ENCODE results near the gene GTPBP3. TPM values are rescaled to one million over a fixed set of nuclear protein-coding genes. Genes with fewer than 3 reads are reported as not detected.

GTPBP3 gene
- total RNA-seq, 2 experiments from 2014 or later: 40.4 to 44.4 TPM

- peaks cover 32% of the 10 kb centered on the region for H3K4me1 Mint-ChIP-seq
Observed at GRCh38 chr19:17312189-17313113, 24.9 kb upstream of the GTPBP3 start.

GRCh38 chr19:17314007-17314593, 23.3 kb upstream of the GTPBP3 start:
- Mint-ChIP-seq H3K9me3 (ENCODE audit: low read depth) (no peaks in the 10 kb centered on the region), H3K4me3 (no peak overlapping the region), H3K4me1 (peaks cover 23% of the 10 kb centered on the region), H3K36me3 (peaks cover 16% of the 10 kb centered on the region), H3K27ac (no peak overlapping the region), H3K27me3 (no peaks in the 10 kb centered on the region)
- no peak for DNase-seq
- CTCF ChIA-PET: no interaction called here
- no peak for ATAC-seq

More at GRCh38 chr19:17312189-17313113, 24.9 kb upstream of the GTPBP3 start:
- Mint-ChIP-seq H3K4me3 (no peak overlapping the region), H3K9me3 (ENCODE audit: low read depth) (no peaks in the 10 kb centered on the region), H3K27me3 (no peaks in the 10 kb centered on the region), H3K36me3 (peaks cover 16% of the 10 kb centered on the region), H3K27ac (no peak overlapping the region)
- no peak for DNase-seq
- no peak for ATAC-seq
- CTCF ChIA-PET: interaction anchor here (1.7 kb wide), 1 partner anchor 22 kb away, joined by 5 read pairs; the partner anchor contains the start of gene ANO8

GRCh38 chr19:17318966-17319365, 18.4 kb upstream of the GTPBP3 start:
- CTCF ChIA-PET: interaction anchor here (0.6 kb wide), 1 partner anchor 69 kb away, joined by 3 read pairs; no protein-coding TSS in a partner anchor
- Mint-ChIP-seq H3K4me1 (peaks cover 5% of the 10 kb centered on the region), H3K4me3 (no peak overlapping the region), H3K9me3 (ENCODE audit: low read depth) (no peaks in the 10 kb centered on the region), H3K27ac (no peak overlapping the region), H3K36me3 (peaks cover 20% of the 10 kb centered on the region), H3K27me3 (no peaks in the 10 kb centered on the region)
- DNase-seq (no peak), ATAC-seq (no peak)

GRCh38 chr19:17319473-17320238, 17.7 kb upstream of the GTPBP3 start:
- H3K9me3 Mint-ChIP-seq (ENCODE audit: low read depth): no peaks in the 10 kb centered on the region
- no peak overlapping the region for H3K4me3 Mint-ChIP-seq
- DNase-seq (no peak), ATAC-seq (no peak)
- no peak overlapping the region for H3K27ac Mint-ChIP-seq
- H3K4me1 Mint-ChIP-seq: peaks cover 5% of the 10 kb centered on the region
- no peaks in the 10 kb centered on the region for H3K27me3 Mint-ChIP-seq
- CTCF ChIA-PET: interaction anchor here (0.6 kb wide), 1 partner anchor 69 kb away, joined by 3 read pairs; no protein-coding TSS in a partner anchor
- H3K36me3 Mint-ChIP-seq: peaks cover 17% of the 10 kb centered on the region

- no peaks in the 10 kb centered on the region for H3K27me3 Mint-ChIP-seq
- peaks cover 5% of the 10 kb centered on the region for H3K4me1 Mint-ChIP-seq
- CTCF ChIA-PET: no interaction called here
- no peak for ATAC-seq
- no peak overlapping the region for H3K4me3 Mint-ChIP-seq
- H3K36me3 Mint-ChIP-seq: peaks cover 17% of the 10 kb centered on the region
- no peak for DNase-seq
- no peaks in the 10 kb centered on the region for H3K9me3 Mint-ChIP-seq (ENCODE audit: low read depth)
- no peak overlapping the region for H3K27ac Mint-ChIP-seq
Observed at GRCh38 chr19:17320435-17320834, 16.9 kb upstream of the GTPBP3 start.

GRCh38 chr19:17321655-17322489, 15.5 kb upstream of the GTPBP3 start:
- CTCF ChIA-PET: interaction anchor here (0.6 to 1.4 kb wide), 2 partner anchors 15 to 17 kb away, joined by 3 to 4 read pairs; no protein-coding TSS in a partner anchor
- ATAC-seq: no peak
- peaks cover 10% of the 10 kb centered on the region for H3K36me3 Mint-ChIP-seq
- no peak overlapping the region for H3K27ac Mint-ChIP-seq
- H3K27me3 Mint-ChIP-seq: no peaks in the 10 kb centered on the region
- DNase-seq: no peak
- H3K4me1 Mint-ChIP-seq: no peaks in the 10 kb centered on the region
- no peaks in the 10 kb centered on the region for H3K9me3 Mint-ChIP-seq (ENCODE audit: low read depth)
- H3K4me3 Mint-ChIP-seq: no peak overlapping the region

GRCh38 chr19:17322854-17323253, 14.5 kb upstream of the GTPBP3 start:
- Mint-ChIP-seq H3K4me1 (no peaks in the 10 kb centered on the region), H3K27me3 (peaks cover 4% of the 10 kb centered on the region), H3K36me3 (peaks cover 10% of the 10 kb centered on the region), H3K4me3 (no peak overlapping the region), H3K27ac (no peak overlapping the region), H3K9me3 (ENCODE audit: low read depth) (no peaks in the 10 kb centered on the region)
- ATAC-seq (no peak), DNase-seq (no peak)
- CTCF ChIA-PET: no interaction called here

- no peaks in the 10 kb centered on the region for H3K4me1 Mint-ChIP-seq
- H3K36me3 Mint-ChIP-seq: peaks cover 10% of the 10 kb centered on the region
- no peak for DNase-seq
- no peak overlapping the region for H3K27ac Mint-ChIP-seq
- ATAC-seq: no peak
- H3K9me3 Mint-ChIP-seq (ENCODE audit: low read depth): no peaks in the 10 kb centered on the region
- H3K27me3 Mint-ChIP-seq: peaks cover 5% of the 10 kb centered on the region
- CTCF ChIA-PET: interaction anchor here (0.7 kb wide), 1 partner anchor 66 kb away, joined by 3 read pairs; no protein-coding TSS in a partner anchor
- H3K4me3 Mint-ChIP-seq: no peak overlapping the region
Observed at GRCh38 chr19:17323300-17323963, 13.9 kb upstream of the GTPBP3 start.

GRCh38 chr19:17323964-17324332, 13.4 kb upstream of the GTPBP3 start:
- no peaks in the 10 kb centered on the region for H3K9me3 Mint-ChIP-seq (ENCODE audit: low read depth)
- ATAC-seq: no peak
- no peak for DNase-seq
- peaks cover 5% of the 10 kb centered on the region for H3K27me3 Mint-ChIP-seq
- H3K4me1 Mint-ChIP-seq: no peaks in the 10 kb centered on the region
- H3K27ac Mint-ChIP-seq: no peak overlapping the region
- H3K4me3 Mint-ChIP-seq: no peak overlapping the region
- CTCF ChIA-PET: interaction anchor here (0.7 kb wide), 1 partner anchor 65 kb away, joined by 3 read pairs; no protein-coding TSS in a partner anchor
- H3K36me3 Mint-ChIP-seq: peaks cover 10% of the 10 kb centered on the region

- Mint-ChIP-seq H3K27me3 (peaks cover 8% of the 10 kb centered on the region), H3K9me3 (ENCODE audit: low read depth) (no peaks in the 10 kb centered on the region), H3K27ac (no peak overlapping the region), H3K36me3 (peaks cover 10% of the 10 kb centered on the region), H3K4me3 (no peak overlapping the region), H3K4me1 (peaks cover 2% of the 10 kb centered on the region)
- CTCF ChIA-PET: interaction anchor here (0.7 kb wide), 1 partner anchor 408 kb away, joined by 3 read pairs; no protein-coding TSS in a partner anchor
- ATAC-seq: no peak
- no peak for DNase-seq
Observed at GRCh38 chr19:17324357-17325114, 12.8 kb upstream of the GTPBP3 start.

- no peak for ATAC-seq
- H3K27ac Mint-ChIP-seq: no peak overlapping the region
- CTCF ChIA-PET: interaction anchor here (0.7 to 1.5 kb wide), 2 partner anchors 16 to 408 kb away, joined by 3 to 5 read pairs; partner anchors contain the start of gene DDA1
- H3K27me3 Mint-ChIP-seq: peaks cover 14% of the 10 kb centered on the region
- H3K4me1 Mint-ChIP-seq: peaks cover 6% of the 10 kb centered on the region
- no peaks in the 10 kb centered on the region for H3K9me3 Mint-ChIP-seq (ENCODE audit: low read depth)
- no peak for DNase-seq
- no peak overlapping the region for H3K4me3 Mint-ChIP-seq
- H3K36me3 Mint-ChIP-seq: peaks cover 5% of the 10 kb centered on the region
Observed at GRCh38 chr19:17325133-17325532, 12.2 kb upstream of the GTPBP3 start.
